HPDE6-E6E7 (cell line): Measurements from ENCODE around the gene VRK3.

Experiments used
- DNase-seq: peaks from one replicate; pipeline ENCODE4 v3.0.0; 2011; ENCODE audit warnings: missing footprints; ENCODE audit errors: extremely low spot score

Gene VRK3

DNA sequence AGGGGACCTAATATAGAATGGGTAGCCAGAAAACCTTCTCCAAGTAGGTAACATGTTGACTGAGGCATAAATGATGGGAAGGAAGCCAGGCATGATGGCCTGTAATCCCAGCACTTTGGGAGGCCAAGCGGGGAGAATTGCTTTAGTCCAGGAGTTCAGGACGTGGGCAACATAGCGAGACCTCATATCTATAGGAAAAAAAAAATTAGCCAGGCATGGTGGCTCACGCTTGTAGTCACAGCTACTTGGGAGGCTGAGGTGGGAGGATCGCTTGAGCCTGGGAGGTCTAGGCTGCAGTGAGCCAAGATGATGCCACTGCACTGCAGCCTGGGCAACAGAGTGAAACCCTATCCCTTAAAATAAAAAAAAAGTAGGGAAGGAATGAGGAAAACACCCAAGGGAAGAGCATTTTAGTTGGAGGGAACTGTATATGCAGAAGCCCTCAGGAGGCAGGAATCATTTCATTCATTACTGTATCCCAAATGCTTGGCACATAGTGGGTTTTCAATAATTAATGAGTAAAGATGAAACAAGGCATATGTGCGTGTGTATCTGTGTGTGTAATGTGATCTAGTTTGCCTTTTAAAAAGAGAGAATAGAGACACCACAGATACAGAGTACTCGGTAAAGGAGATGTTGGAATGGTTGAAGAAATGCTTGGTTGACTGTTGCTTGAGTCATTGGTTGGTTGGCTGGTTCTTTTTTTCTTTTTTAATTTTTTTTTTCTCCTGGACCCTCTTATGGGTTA, 93.7 kb downstream of the VRK3 start:
- no peak for DNase-seq

DNA sequence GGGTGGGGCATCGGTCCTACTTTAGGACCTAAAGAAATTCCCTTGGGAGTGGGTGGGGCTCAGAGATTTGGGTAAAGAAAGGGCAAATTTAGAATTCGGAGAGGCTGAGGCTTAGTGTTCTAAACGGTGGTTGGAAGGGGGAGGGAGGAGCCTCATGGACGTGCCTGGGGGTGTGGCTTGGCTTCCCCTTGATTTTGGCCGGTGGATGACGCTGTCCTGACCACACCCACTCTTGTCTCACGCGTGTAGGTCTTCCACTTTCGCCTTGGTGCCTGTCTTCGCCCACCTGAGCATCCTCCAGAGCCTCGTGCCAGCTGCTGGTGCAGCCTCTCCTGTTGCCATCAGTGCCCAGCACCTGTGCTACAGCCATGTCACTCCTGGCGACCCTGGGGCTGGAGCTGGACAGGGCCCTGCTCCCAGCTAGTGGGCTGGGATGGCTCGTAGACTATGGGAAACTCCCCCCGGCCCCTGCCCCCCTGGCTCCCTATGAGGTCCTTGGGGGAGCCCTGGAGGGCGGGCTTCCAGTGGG, 94.6 kb downstream of the VRK3 start:
- DNase-seq, result no peak

DNA sequence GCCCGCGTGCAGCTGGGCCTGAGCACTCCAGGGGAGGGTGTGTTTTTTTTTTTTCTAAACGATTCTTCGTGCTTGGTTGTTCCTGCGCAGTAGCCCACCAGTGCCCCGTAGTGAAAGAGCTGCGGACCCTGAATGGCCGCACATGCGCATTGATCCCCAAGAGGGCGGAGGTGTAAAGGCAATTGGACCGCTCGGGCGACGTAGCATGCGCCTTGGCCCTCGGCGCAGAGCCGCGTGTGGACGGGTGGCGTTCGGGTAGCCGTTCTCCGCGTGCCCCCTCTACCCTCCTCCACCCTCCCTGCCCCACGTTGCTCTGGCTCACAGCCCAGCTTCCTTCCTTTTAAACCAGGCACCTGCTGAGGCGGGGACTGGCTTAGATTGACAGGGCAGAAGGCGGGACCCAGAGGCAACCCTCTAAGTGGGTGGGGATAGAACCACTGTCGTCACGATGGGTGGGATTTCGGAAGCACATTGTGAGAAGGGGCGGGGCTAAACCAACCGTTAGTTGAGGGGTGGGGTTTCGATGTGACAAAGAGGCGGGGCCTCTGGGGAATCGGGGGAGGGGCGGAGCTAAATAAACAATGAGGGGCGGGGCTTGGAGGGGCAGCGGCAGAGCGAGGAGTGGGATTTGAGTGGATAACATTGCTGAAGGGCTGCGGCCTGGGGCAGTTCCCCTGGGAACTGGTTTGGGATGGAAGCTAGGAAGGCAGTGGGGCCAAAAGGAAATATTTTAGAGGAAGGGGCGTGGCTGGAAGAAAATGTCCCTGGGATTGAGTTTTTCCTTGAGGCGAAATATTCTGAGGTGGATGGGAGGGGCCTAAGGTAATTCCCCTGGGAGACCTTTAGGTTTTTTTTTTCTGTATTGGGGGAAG, 95.3 kb downstream of the VRK3 start:
- peak; percentile 78 for DNase-seq

DNA sequence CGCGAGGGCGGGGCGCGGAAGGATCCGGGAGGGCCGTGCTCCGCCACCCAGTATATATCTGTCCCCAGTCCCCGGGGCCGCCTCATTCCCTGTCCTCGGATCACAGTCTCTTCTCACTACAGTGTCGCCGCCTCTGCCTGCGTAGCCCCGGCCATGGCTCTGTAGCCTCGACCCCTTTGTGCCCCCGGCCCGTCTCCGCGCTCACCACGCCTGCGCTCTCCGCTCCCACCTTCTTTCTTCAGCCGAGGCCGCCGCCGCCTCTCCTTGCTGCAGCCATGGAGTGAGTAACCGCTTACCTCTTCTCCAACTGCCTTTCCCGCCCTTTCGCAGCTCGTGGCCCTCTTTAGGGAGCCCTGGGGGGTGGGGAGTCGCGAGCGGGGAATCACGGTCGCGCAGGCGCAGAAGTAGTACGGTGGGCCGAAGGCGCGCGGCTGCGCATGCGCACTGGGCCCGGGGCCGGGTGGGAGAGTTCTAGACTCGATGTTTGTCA, 96.0 kb downstream of the VRK3 start, which contains the start of the genes ATF5 and NUP62:
Gene ATF5 (plus strand): TSS at position 85 of the 490 bp plus-strand sequence. CDS start 1,646 bp downstream, outside the sequence.
Gene NUP62 (minus strand): TSS at position 384 of the 490 bp plus-strand sequence. CDS start 19,697 bp downstream, outside the sequence.
- peak; percentile 91 for DNase-seq

DNA sequence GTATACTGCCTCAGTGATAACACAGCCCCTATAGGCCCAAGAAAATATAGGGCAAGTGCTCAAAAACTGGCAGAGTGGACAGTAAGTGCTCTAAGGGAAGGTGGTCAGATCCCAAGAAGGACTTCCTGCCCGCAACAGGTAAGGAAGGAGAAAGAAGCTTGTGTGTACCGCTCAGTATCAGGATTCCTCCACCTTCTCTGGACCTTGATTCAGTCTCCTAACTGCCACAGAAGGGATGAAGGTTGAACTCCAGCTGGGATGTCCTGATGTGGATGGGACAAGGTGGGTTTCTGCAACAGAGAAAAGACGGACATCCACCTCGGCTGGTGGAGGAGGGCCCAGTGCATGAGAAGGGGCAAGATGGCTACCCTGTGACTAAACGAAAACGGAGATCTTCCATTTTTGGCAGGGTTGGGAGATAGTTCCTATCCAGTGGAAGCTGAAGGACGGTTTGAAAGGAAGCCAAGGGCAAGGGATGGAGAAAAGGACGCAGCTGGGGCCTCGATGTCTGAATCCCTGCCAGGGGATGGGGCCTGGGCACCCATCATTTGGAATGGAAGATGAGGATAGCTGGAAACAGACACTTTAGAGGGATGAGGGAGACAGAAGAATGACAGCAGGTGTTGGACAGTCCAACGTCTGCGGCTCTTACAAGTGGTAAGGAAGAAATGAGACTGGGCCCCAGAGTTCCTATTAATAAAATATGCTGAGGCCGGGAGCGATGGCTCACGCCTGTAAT, 97.5 kb downstream of the VRK3 start:
- DNase-seq, result no peak

DNA sequence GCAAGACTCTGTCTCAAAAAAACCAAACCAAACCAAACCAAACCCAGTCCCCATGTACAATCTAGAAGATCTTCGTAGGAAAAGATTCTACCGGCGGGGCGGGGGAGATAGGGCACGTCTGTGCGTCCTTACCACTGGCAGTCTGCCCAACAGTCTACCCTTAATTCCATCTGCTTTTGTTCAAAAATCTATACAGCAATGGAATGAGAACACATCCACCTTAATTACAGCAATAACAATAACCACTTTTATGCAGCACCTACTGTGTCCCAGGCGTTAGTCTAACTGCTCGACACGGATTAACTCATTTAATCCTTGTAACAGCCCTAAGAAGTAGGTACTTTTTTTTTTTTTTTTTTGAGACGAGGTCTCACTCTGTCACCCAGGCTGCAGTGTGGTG, 98.7 kb downstream of the VRK3 start:
- no peak for DNase-seq
